GM19397 (cell line): Measurements from ENCODE around the gene UVRAG.

Experiments used
- ATAC-seq: cut with Tn5 transposase; IDR thresholded peaks from one replicate; pipeline ENCODE4 v1.9.1; 2021; ENCODE audit warnings: mild to moderate bottlenecking, moderate library complexity; ENCODE audit not compliant: unreplicated experiment

The UVRAG gene

GRCh38 chr11:75814677-75815344 is at the start of gene UVRAG:
TSS of gene UVRAG (plus strand) at chr11:75815210. CDS start at chr11:75815408, 198 bp downstream.
- peak; percentile 77 for ATAC-seq

DNA sequence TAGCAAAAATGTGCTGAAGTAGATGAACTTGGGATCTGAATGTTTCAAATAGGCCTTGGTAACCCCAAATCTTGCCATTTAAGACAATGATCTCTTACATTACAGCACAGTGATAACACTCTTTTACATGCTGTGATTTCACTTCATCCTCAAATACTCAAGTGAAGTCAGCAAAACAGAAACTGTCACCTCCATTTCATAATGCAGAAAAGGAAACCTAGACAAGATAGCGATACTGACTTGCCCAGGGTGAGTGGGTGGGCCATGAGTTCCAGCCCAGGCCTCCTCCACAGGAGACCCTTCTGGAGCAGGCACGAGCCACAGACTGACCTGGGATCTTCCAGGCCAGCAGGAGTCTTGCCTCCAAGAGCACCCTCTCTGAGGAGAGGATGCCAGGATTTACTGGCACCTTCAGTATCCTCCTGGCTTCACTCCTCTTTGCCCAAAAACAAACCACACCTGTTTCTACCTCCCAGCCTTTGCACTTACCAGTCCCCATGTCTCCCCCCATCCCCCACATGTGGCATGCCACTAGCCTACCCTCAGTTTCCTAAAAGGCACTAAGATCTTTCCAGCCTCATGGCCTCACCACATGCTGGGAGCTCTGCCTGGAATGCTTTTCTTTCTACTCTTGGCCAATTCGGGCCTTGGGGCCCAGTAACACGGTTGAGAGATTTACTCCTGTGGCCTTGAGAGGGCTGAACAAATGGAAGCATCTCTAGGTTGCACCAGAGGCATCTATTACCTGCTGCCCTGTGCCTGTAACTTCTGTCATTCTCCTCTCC is 48.4 kb upstream of the UVRAG start:
- ATAC-seq, result no peak

DNA sequence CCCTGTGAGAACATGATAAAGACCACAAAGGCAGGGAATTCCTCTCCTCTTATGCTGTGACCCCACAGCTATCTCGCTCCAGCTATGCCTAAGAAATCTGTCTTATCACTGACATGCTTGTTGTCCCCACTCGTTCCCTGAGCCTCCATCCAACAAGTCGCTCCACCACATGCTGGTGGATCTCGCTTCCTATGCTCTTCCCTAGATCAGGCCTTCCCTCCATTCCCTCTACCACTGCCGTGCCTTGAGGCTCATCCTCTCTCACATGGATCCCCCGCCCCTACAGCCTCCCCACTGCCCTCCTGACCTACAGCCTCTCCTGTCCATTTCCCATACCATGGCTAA is 47.8 kb upstream of the UVRAG start:
- no peak for ATAC-seq

DNA sequence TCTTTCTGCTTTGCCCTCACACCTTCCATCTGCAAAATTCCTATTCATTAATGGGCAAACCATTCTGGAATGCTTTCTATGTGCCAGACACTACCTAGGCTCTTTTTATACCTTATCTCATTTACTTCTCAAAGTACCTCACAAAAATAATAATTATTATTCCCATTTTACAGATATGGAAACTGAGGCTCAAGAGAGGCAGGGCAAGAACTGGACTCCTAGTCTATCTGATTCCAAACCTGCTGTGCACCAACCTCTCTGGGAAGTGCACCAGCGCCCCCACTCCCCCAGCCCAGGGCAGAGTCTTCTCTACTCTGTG is 47.3 kb upstream of the UVRAG start:
- ATAC-seq, result no peak

DNA sequence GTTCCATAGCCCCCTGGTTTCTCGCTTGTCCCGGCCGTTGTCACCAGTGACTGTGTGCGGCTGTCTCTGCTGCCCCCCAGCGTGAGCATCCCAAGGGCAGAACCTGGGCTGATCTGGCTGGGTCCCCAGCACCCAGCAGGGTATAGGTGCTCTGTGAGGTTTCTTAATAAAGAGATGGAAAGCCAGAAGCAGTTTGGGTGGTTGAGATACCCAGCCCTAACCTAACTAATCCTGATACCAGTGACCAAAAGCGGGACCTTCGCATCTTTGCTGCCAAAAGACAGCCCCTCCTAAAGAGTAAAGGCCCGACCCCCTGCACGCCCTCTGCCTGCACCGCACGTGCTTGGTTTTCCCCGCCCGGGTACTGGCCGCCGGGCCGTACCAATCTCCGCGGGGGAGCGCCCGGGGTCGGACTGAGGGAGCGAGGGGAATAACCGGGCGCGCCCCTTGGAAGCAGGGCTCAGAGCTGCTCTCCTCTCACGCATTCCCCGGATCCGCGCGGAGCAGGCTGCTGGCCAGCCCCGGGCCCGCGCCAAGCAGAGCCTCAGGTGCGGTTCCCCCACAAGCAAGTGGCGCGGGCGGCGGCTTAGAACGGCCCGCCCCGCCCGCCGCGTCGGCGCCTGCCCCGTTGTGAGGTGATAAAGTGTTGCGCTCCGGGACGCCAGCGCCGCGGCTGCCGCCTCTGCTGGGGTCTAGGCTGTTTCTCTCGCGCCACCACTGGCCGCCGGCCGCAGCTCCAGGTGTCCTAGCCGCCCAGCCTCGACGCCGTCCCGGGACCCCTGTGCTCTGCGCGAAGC is 46.7 kb upstream of the UVRAG start, which contains the start of gene DGAT2:
DGAT2 (plus strand) TSS at position 667 of the 797 bp plus-strand sequence. CDS start 214 bp downstream, outside the sequence.
- ATAC-seq, result peak; percentile 82

- no peak for ATAC-seq
Measured at GRCh38 chr11:75768909-75769771, 45.9 kb upstream of the UVRAG start.

DNA sequence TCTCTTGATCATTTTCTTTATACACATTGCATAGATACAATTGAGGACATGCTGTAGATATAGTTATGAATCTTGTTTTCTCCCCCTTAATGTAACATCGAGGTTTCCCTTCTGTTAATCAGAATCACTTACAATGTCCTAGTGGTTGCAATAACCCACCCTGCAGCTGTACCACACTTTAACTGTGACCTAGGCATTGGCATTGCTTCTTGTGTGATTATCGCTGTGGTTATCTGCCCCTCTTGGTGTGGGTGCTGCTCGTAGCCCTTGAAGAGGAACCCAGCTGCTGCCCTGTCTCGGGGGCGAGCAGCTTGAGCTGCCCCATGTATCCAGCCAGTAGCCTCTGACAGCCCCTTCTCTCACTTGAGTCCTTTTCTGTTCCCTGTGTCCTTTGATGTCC is 44.9 kb upstream of the UVRAG start:
- ATAC-seq, result no peak

DNA sequence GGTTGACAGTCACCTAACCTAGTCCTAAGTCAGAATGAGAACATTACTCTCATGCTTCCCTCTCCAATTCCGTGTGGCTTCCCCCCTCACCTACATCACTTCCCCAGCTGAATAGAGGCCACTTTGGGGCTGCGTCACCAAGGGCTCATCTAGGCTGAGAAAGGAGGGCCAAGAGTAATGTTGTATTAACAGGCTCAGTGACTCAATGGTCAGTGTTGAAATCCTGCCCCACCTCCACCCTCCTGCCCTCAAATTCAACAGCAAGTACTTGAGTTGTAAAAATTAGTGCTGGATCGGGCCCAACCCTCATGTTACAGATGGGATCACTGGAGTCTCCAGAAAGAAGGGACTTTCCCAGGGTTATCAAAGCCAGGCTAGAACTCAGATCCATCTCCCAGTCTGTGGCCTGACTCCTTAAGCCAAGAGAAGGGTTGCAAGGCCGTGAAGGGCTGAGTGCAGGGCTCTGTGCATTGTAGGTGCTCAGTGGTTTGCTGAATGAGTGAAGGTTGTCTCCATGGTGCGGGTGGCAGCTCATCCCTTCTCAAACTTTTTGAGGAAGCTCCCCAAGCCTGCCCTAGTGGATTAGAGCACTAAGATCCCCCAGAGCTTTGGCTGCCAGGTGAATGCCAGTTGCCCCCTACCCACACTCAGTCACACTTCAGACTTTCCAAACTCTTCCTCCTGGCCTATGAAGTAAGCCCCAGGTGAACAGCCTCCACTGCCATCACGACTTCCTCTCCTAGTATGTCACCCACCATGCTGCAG is 43.2 kb upstream of the UVRAG start:
- ATAC-seq, result no peak

DNA sequence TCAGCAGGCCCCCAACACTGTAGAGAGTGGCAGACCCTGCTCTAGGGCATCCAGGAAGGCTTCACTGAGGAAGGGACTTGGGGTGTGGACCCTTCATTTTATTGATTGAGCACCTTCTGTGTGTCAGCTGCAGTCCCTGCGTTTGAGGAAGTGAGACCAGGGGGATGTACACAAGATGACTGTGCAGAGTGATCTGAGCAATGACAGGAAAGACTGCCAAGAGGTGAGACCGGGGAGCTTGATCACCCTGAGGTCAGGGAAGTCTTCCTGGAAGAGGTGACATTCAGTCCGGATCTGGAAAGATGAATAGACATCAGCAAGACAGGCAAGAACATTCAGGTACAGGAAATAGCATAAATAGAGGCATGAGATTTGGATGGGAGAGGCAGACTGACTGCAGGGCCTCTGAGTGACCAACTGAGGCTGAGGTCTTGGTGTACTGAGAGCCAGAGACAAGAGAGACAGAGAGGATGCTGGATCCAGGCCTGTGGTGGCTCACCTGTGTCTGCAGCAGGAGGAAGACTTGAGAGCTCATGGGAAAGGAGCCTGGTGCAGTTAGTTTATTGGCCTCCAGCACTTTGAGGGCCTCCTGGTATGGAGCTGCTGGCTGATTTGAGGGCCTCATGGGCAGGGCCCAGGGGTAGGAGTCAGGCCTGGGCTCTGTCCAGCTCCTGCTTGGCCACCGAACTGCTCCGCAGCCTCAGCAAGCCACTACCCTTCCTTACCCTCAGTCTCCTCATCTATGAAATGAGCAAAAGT is 41.2 kb upstream of the UVRAG start:
- peak; percentile 72 for ATAC-seq

DNA sequence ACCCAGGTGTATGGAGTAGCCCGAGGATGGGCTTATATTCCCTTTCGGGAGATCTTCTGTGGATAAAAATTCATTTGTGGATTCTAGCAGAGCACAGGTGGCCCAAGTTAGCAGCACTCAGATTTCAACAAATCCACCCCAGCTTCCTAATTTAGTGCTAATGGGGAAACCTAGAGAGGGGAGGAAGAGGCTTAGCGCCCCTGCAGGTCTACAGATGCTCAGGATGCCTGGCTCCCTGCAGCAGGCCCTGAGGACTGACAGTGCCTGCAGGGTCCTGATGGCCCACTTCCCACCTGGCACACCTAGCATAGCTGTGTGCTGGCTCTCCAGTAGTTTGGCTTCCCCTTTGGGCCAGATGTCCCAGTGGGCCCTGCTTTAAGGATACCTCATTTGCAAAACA is 40.0 kb upstream of the UVRAG start:
- ATAC-seq, result no peak

GRCh38 chr11:75776546-75776945 is 38.5 kb upstream of the UVRAG start:
- ATAC-seq, result no peak

DNA sequence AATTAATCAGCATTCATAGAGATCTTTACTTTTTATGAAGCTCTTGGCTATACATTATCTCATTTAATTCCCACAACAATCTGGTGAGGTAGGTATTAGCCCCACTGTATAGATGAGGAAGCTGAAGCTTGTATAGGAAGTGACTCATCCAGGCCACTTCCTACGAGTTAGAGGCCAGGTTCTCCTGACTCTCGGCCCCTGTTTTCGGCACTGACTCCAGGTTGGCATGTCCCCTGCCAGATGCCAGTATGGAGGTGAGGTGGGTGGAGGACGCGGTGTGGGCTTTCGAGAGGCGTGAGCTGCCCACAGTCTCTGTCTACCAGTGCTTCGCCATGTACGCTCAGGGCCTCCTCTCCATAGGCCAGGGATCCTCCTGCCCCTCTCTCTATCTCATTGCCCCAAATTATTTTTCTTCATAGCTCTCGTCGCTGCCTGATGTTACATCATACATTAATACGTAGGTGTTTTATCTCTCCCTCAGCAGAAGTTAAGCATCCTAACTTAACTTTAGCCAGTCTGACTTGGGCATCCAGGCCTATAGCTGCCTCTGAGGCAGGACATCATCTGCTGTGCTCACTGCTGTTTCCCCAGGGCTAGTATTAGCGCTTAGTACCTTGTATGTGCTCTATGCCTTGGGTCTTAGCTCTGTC is 37.4 kb upstream of the UVRAG start:
- ATAC-seq, result no peak

GRCh38 chr11:75778962-75779361 is 36.0 kb upstream of the UVRAG start:
- no peak for ATAC-seq

- no peak for ATAC-seq
Measured at GRCh38 chr11:75779960-75780359, 35.0 kb upstream of the UVRAG start.

GRCh38 chr11:75780888-75781287 is 34.1 kb upstream of the UVRAG start:
- no peak for ATAC-seq

- ATAC-seq, result no peak
Measured at GRCh38 chr11:75781296-75781695, 33.7 kb upstream of the UVRAG start.

DNA sequence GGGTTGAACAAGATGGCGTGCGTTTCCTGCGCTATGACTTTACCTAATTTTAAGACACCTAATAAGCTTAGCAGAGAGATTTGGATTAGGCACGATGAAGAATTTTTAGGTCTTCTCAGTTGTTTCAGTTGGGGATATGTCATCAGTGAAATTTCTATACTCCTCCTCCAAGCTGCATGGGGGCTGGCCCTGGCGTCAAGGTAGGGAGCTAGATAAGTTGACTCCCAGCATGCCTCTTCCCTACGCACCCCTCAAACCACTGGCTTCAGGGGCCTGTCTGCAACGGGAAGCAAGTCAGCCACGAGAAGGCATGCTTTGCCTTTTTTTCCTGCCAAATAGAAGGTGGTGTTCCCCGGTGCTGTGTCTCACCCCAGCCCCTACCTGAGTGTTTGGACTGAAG is 33.2 kb upstream of the UVRAG start:
- ATAC-seq, result no peak

- ATAC-seq, result no peak
Measured at GRCh38 chr11:75782540-75783263, 32.3 kb upstream of the UVRAG start.
